ENCODE results near the gene FNDC3B.

The FNDC3B gene

GRCh38 chr3:172316758-172317157, 277.4 kb downstream of the FNDC3B start:
- no peak overlapping the region for H3K27ac ChIP-seq
- TF ChIP-seq CTCF (IDR thresholded peaks at IDR 0.05) (no peak), ZFX (IDR thresholded peaks at IDR 0.05; ENCODE audit: borderline replicate concordance) (no peak)

GRCh38 chr3:172317481-172317880, 278.1 kb downstream of the FNDC3B start:
- TF ChIP-seq CTCF (IDR thresholded peaks at IDR 0.05): no peak
- no peak for TF ChIP-seq ZFX (IDR thresholded peaks at IDR 0.05; ENCODE audit: borderline replicate concordance)
- H3K27ac ChIP-seq: no peak overlapping the region

- no peak overlapping the region for H3K27ac ChIP-seq
- TF ChIP-seq CTCF (IDR thresholded peaks at IDR 0.05) (no peak), ZFX (IDR thresholded peaks at IDR 0.05; ENCODE audit: borderline replicate concordance) (no peak)
These were observed 278.6 kb downstream of the FNDC3B start for GRCh38 chr3:172317984-172318383.

GRCh38 chr3:172319595-172319994, 280.2 kb downstream of the FNDC3B start:
- no peak for TF ChIP-seq ZFX (IDR thresholded peaks at IDR 0.05; ENCODE audit: borderline replicate concordance)
- no peak for TF ChIP-seq CTCF (IDR thresholded peaks at IDR 0.05)
- H3K27ac ChIP-seq: no peak overlapping the region

- TF ChIP-seq CTCF (IDR thresholded peaks at IDR 0.05) (no peak), ZFX (IDR thresholded peaks at IDR 0.05; ENCODE audit: borderline replicate concordance) (no peak)
- no peak overlapping the region for H3K27ac ChIP-seq
These were observed 281.1 kb downstream of the FNDC3B start for GRCh38 chr3:172320468-172320867.

GRCh38 chr3:172321035-172321434, 281.7 kb downstream of the FNDC3B start:
- H3K27ac ChIP-seq: no peak overlapping the region
- TF ChIP-seq ZFX (IDR thresholded peaks at IDR 0.05; ENCODE audit: borderline replicate concordance): no peak
- no peak for TF ChIP-seq CTCF (IDR thresholded peaks at IDR 0.05)

- H3K27ac ChIP-seq: no peak overlapping the region
- TF ChIP-seq ZFX (IDR thresholded peaks at IDR 0.05; ENCODE audit: borderline replicate concordance): no peak
- TF ChIP-seq CTCF (IDR thresholded peaks at IDR 0.05): no peak
These were observed 284.7 kb downstream of the FNDC3B start for GRCh38 chr3:172323894-172324610.
